PFSK-1 (cell line): Measurements from ENCODE around the gene CHMP3.

Experiments
- FOXP2 ChIP-seq: optimal IDR thresholded peaks from 2 replicates; pipeline ENCODE3; 2011; ENCODE audit warnings: borderline replicate concordance, control low read depth, inconsistent platforms; ENCODE audit not compliant: insufficient read depth; ENCODE audit errors: extremely low read length, extremely low read depth
- POLR2AphosphoS5 ChIP-seq: IDR thresholded peaks from 2 replicates; pipeline ENCODE4 v1.6.1; 2012; ENCODE audit warnings: low read depth, mild to moderate bottlenecking, control low read depth, low read length, moderate library complexity
- REST ChIP-seq, 2 experiments: IDR thresholded peaks; 2 replicates each; pipeline versions ENCODE4 v1.6.1 to v1.8.0; 2011 to 2012; ENCODE audit warnings: low read depth in 2 of 2, low read length in 2 of 2, control low read depth in 1 of 2, inconsistent platforms in 1 of 2, mild to moderate bottlenecking in 1 of 2, moderate library complexity in 1 of 2; ENCODE audit not compliant: insufficient read depth in 1 of 2
- SIN3A ChIP-seq: IDR thresholded peaks from 2 replicates; pipeline ENCODE4 v1.6.1; 2012; ENCODE audit warnings: mild to moderate bottlenecking, low read length, moderate library complexity, borderline replicate concordance; ENCODE audit not compliant: insufficient read depth
- TAF1 ChIP-seq: IDR thresholded peaks from 2 replicates; pipeline ENCODE4 v1.6.1; 2012; ENCODE audit warnings: low read length, control low read depth, borderline replicate concordance; ENCODE audit not compliant: insufficient read depth

GRCh38 chr2:86570059-86570458 is 6.8 kb upstream of the CHMP3 start:
- TF ChIP-seq POLR2AphosphoS5, result no peak
- no peak for TF ChIP-seq TAF1
- TF ChIP-seq REST (IDR thresholded peaks at IDR 0.05; ENCODE audit: insufficient read depth in 1 of 2, low read depth in 2 of 2, low read length in 2 of 2), result no peak
- no peak for TF ChIP-seq SIN3A
- TF ChIP-seq FOXP2, result no peak
